NCI-H1092 treated with DMSO at 0.1 percent for 48 hours (cell line): ENCODE measurements around the gene IFNAR2.
A peak's percentile ranks its signal among the peaks of the same experiment; 100 is the strongest.
"Not testable (repeated sequence)": the region's sequence is repeated elsewhere in the genome, so short reads cannot be mapped to it uniquely, and the experiment has no call there.

Experiments
- DNase-seq: peaks from one replicate; lab custom pipeline; 2025; lab: John Stamatoyannopoulos, UW

The IFNAR2 gene

DNA sequence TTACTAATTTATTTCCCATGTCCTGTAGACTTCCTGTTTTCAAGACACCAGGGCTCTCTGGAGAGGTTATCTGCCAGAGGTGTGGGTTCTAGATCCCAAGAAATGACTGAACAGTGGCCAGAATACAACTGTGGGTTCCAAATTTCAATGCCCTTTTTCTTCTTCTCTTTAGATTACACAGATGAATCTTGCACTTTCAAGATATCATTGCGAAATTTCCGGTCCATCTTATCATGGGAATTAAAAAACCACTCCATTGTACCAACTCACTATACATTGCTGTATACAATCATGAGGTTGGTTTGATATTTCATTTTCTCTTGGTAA is 15.0 kb downstream of the IFNAR2 start:
- no peak for DNase-seq

DNA sequence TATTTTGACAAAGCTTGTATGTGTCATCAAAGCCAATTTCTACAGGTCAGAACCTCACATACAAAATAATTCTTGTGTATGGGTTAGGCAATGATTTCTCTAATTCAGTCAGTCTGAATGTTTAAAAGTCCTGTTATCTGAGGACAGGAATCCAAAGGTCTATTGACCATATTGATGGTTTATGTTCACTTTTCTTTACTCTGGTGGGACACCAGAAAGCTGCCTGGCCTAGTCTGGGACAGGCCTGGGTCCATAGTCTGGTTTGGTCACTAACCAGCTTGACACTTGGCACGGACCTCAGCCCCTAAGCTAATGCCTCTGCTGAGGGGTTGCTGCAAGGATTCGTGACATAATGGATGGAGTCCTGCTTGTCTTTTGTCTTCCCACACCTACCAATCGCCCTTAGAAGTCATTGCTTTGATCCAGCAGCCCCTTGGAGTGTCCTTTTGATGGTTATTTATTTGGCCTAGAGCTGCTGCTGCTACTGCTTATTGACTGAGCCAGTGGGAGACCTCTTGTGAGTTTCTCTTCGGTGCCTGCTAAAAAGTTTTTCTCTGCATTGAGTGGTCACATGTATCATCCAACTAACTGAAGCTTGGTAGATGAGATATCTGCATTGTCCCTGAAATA is 15.7 kb downstream of the IFNAR2 start:
- no peak for DNase-seq

DNA sequence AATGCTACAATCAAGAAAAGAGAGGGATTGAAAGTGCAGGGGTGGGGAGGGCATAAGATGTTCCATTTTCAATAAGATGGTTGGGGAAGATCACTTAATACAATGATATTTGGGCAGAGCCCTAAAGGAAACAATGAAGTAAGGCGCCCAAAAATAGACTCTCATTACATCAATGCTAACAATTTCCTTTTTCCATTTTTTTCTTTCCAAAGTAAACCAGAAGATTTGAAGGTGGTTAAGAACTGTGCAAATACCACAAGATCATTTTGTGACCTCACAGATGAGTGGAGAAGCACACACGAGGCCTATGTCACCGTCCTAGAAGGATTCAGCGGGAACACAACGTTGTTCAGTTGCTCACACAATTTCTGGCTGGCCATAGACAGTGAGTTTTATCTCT is 16.8 kb downstream of the IFNAR2 start:
- no peak for DNase-seq

DNA sequence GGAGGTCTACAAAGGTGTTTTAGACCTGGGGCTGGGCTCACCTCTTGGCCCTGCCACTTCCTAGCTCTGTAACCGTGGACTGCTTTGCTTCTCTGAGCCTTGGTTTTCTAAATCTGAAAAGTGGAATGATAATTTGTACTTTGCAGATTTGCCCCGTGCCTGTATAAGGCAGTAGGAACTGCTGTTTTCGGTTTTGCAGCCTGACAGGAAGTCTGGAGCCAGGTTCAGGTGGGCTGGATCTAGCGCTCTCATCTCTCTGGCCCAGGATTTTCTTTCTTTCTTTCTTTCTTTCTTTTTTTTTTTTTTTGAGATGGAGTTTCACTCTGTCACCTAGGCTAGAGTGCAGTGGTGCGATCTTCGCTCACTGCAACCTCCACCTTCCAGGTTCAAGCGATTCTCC is 17.2 kb downstream of the IFNAR2 start:
- DNase-seq = no peak

DNA sequence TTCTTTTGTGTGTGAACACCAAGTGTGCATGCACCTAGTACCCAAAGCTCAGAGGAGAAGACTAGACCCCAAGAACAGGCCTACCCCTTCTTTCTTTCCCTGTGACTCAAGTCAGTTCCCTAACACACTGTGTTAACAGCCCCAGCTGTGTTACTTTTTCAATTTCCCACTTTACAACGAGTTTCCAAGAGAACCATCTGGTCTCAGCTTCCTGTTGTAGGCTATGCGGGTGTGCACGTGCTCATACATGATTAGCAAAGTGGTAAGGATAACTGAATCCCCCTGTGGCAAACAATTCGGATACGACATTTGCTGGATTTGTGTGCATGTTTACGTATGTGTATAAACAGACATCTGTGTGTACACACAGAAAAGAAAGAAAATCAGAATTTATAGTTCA is 17.9 kb downstream of the IFNAR2 start:
- DNase-seq = no peak

DNA sequence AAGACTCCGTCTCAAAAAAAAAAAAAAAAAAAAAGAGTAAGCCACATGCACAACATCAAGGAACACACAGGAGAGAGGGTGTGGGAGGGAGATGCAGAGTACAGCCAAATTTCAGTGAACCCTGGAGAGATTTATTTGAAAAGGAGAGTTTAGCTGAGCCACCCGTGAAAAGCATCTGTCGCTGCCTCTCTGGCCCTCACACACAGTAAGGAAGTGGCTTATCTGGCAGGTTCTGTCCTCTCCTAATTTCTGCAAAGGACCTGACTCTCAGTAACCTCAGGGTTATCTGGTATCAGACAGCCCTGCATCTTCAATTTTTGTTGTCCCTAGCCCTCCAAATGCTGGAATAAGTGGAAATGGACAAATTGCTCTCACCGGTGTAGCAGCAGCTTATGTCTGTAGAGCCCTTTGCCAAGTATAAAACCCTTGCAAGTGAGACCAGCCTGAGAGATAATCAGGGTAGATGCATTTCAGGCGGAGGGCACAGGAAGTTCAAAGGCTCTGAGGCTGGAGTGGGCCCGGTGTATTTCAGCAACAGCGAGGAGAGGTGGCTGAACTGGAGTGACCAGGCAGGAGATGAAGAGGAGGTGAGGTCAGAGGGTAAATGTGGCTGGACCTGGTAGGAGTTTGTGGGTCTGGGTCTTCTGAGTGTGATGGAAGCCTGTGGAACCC is 19.7 kb downstream of the IFNAR2 start:
- DNase-seq = no peak

DNA sequence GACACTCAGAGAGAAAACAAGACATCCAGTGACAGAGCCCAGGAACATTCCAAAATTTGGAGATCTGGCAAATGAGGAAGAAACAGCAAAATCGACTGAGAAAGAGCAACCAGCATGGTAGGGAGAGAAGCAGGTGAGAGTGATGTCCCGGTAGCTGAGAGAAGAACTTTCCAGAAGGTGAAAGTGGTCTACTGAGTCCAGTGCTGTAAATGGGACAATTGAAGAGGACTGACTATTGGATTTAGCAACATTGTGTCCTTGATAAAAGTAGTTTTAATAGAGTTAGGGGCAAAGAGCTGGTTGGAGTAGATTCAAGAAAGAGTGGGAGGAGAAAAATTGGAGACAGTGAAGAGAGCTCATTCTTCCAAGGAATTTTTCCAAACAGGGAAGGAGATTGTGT is 21.4 kb downstream of the IFNAR2 start:
- no peak for DNase-seq

DNA sequence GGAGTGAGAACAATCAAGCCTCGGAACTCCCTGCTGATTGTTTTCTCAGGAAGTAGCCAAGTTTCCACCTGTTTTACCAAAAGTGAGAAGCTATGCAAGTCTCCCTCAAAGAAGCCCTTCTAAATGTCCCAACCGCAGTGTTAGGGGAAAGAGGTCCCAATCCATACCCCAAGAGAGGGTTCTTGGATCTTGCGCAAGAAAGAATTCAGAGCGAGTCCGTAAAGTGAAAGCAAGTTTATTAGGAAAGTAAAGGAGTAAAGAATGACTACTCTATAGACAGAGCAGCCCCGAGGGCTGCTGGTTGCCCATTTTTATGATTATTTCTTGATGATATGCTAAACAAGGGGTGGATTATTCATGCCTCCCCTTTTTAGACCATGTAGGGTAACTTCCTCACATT is 23.6 kb downstream of the IFNAR2 start:
- not testable (repeated sequence) for DNase-seq

DNA sequence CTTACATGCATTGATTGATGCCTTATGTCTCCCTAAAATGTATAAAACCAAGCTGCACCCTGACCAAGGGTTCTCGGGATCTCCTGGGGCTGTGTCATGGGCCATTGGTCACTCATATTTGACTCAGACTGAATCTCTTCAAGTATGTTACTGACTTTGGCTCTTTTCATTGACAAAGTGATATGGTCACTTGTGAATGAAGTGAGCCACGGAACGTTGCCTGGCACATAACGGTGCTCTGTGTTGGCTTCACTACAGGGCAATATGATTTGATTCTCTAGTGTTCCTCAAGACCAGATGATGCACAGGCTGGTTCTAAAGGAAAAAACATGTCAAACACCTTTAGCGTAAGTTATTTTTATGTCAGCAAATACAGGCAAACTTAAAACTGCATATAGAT is 25.0 kb downstream of the IFNAR2 start:
- DNase-seq = no peak

DNA sequence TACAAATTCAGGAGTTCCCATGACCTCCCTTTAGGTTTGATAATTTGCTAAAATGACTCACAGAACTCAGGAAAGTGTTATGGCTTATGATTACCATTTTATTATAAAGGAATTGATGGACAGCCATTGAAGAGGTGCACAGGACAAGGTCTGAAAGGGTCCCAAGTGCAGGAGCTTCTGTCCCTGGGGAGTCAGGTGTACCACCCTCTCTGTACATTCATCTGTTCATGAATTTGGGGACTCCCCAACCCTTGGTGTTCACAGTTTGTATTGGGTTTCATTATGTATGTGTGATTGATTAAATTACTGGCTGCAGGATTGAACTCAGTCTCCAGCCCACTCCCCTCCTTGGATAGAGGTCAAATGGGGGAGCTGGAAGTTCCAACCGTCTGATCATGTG is 25.7 kb downstream of the IFNAR2 start:
- no peak for DNase-seq

DNA sequence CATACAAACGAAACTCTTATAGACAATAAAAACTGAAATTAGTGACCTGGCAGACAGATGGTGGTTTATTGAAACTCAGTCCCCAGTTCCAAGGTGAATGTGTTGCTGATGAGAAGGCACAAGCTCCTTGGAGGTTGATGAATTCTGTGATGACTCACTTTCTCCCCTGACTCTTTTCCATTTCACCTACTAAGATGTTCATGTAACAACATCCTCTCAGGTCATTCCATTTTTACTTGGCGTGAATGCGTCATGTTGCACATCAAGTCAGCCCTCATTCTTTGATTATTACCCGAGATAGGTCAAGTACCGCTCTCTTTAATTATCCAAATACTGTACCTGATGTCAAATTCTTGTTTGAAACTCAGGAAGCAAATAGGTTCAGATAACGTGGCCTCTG is 26.3 kb downstream of the IFNAR2 start:
- DNase-seq = no peak

DNA sequence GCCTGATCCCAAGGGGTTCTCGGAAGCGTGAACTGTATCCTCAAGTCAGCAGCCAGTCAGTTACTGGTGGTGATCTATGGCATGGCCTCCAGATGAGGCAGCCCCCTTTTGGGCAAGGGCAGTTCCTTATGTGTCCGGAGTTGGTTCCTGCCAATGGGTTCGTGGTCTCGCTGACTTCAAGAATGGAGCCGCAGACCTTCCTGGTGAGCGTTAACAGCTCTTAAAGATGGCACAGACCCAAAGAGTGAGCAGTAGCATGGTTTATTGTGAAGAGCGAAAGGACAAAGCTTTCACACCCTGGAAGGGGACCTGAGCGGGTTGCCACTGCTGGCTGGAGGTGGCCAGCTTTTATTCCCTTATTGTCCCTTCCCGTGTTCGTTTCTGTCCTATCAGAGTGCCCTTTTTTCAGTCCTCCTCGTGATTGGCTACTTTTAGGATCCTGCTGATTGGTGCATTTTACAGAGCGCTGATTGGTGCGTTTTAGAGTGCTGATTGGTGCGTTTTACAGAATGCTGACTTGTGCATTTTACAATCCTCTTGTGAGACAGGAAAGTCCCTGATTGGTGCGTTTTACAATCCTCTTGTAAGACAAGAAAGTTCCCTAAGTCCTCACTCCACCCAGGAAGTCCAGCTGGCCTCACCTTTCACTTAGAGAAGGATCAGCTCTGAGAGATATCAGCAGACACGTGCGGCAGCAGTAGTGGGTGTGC is 27.5 kb downstream of the IFNAR2 start:
- no peak for DNase-seq

DNA sequence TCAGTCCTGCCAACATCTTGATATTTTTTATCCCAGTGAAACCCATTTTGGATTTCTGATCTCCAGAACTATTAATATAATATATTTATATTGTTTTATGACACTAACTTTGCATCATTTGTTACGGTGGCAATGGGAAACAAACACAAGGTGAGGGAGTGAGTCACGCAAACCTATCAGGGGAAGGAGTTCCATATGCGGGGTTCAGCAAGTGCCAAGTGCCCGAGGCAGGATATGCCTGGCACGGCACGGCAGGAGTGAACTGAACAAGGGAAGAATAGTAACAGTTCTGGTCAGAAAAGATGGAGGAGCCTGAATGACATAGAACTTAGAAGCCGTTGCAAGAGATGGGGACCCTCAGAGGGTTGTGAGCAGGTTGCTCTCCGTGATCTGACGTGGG is 28.7 kb downstream of the IFNAR2 start:
- DNase-seq = no peak

DNA sequence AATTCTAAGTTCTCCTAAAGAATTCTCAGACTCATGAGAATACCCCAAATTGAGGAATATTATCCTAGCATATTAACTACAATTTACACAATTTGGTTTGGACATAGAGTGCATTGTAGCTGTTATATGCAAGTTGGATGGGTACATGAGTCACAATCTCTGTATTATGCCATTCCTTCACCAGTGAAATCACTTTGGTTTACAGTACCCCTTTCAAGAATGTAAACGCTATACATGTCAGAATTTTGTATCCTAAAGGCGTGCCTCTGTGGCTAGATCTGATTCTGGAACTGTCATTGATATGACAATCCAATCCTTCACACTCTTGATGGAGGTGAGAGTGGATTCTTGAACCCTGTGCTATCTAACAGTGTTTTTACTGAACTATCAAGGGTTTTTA is 29.7 kb downstream of the IFNAR2 start:
- DNase-seq = no peak

DNA sequence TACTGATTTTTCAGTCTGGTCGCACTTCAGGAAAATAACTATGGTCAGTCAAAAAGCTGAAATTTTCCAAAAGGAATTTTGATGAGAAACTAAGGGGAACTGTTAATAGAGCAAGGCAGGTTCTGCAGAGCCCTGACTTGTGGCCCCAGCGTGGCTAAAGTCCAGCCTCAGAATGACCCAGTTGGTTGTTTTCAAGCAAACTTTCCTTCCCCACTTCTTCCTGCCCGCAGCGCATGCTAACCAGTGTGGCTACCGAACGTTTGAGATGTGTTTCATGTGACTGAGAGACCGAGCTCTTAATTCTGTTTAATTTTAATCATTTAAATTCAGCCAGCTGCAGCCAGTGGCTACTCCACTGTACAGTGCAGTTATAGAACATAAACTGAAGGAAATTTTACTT is 30.3 kb downstream of the IFNAR2 start:
- DNase-seq = no peak

DNA sequence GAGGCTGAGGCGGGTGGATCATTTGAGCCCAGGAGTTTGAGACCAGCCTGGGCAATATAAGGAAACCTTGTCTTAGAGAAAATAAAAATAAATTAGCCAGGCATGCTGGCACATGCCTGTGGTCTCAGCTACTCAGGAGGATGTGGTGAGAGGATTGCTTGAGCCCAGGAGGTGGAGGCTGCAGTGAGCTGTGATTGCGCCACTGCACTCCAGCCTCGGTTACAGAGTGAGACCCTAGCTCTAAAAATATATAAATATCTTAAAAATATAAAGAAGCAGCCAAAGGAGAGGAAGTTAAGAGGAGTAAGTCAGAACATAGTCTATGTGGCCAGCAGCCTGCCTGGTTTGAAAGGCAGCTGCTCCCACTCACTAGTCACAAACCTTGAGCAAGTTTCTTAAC is 31.9 kb downstream of the IFNAR2 start:
- DNase-seq = no peak

DNA sequence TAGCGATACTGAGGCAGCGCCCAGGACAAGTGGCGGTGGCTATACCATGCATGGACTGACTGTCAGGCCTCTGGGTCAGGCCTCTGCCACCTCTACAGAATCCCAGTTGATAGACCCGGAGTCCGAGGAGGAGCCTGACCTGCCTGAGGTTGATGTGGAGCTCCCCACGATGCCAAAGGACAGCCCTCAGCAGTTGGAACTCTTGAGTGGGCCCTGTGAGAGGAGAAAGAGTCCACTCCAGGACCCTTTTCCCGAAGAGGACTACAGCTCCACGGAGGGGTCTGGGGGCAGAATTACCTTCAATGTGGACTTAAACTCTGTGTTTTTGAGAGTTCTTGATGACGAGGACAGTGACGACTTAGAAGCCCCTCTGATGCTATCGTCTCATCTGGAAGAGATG is 33.2 kb downstream of the IFNAR2 start:
- DNase-seq = no peak

DNA sequence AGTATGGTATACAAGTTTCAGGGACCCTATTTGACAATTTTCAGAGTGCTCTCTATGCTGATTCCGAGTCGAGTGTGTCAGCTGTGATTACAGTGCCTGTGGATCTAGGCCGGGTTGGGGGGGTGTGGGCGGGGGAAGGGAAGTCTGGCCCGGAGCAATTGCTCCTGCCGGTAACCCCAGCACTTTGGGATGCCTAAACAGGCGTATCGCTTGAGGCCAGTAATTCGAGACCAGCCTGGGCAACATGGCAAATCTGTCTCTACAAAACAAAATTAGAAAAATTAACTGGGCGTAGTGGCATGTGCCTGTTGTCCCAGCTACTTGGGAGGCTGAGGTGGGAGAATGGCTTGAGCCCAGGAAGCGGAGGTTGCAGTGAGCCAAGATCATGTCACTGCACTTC is 34.8 kb downstream of the IFNAR2 start:
- DNase-seq = no peak

DNA sequence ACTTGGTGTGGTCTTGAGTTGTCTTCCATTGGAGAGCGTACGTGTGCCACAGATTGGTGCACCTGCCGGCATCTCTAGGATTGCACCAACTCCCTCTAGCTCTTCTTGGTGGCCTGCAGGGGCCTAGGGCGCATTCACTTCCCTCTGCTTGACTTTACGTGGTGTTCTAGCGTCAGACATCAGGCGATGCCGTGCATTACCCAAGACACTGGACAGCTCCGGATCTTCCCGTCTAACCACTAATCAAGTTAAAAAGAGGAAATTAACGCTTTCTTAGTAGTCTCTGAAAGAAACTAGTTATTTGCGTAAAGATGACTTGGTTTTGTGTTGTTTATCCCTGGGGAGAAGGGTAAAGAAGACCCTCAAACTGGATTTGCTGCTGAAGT is 35.9 kb downstream of the IFNAR2 start:
- no peak for DNase-seq

DNA sequence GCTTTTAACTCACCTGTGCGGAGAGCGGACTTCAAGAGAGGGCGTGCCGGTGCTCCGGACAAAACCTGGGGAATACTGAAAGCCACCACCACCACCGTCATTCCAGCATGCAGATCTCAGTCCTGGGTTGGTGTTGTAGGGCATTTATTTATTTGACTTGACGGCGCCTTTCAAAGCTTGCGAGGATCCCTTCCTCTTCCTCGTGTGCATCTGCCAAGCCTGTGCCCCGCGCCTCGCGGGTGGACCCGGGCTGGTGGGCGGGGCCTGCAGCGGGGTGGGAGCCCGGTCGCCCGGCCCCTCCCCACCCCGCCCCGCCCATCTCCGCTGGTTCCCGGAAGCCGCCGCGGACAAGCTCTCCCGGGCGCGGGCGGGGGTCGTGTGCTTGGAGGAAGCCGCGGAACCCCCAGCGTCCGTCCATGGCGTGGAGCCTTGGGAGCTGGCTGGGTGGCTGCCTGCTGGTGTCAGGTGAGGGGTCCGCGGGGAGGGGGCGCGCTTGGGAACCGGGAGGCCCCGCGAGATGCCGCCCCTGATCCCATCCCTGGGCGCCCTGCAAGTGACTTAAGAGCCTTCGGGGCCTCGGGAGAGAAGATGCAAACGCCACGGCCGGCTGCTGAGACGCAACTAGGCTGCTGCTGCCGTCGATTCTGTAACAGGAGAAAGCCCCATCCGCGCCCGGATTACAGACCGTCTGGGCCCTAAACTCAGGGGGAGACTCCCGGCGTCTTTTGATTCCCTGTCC is 36.5 kb downstream of the IFNAR2 start, which contains the start of gene IL10RB:
Gene IL10RB, plus strand, starts transcription at position 318 of the 739 bp plus-strand sequence. Its CDS starts 99 bp downstream, at position 417.
- peak; percentile 33 for DNase-seq

DNA sequence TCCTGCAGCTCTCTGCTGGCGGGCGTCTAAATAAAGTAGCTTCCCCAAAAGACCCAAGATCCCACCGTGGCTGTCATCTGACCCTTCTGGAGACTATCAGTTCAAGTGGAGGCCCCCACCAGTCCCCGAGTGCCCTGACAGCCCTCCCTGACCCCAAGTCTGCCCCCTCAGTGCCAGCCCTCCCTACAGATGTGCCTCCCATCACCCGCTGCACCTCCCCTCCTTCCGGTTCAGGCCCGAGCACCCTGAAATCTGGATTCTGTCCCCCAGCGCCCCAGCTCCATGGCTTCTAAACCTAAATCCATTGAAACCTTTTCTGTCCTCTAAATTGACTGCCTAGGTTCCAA is 37.0 kb downstream of the IFNAR2 start:
- DNase-seq = no peak

DNA sequence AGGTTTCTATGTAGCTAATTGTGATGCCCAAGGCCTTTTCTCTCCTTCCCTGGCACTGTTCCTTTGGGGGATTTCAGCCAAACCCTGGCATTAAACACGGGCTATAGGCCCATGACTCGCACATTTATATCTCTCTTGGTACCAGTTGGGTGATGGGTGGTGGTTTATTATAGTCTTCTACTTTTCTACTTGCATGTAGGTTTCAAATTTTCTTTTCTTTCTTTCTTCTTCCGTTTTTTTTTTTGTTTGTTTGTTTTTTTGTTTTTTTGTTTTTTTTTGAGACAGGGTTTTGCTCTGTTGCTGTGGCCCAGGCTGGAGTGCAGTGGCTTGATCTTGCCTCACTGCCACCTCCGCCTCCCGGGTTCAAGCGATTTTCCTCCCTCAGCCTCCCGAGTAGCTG is 37.5 kb downstream of the IFNAR2 start:
- no peak for DNase-seq

DNA sequence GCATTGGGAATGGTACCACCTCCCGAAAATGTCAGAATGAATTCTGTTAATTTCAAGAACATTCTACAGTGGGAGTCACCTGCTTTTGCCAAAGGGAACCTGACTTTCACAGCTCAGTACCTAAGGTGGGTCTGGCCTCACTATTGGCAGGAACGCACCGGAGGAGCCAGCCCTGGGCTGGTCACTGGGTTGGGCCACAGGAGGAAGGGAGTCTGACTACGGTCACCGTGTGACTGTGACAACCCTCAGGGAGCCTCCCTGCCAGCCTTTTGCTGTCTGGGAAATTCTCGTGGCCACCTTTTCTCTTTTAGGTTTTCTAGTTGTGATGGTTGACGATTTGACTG is 38.6 kb downstream of the IFNAR2 start:
- no peak for DNase-seq
